Measurements from ENCODE around the gene OR14A2. TPM values are rescaled to one million over a fixed set of nuclear protein-coding genes. Genes with fewer than 3 reads are reported as not detected.

OR14A2 gene
- total RNA-seq (2021) (not detected in 2 replicates), Bru-seq, nascent RNA (not detected), BruChase-seq, experiment 1, labeled RNA remaining after a 2-hour chase (not detected), BruChase-seq, experiment 2, labeled RNA remaining after a 6-hour chase (not detected)
- long read RNA-seq = 0 reads

- ChIA-PET POLR2A (ENCODE audit: unreplicated experiment) (no interaction called here), CTCF (no interaction called here)
- Histone ChIP-seq H3K4me1 (replicated peaks; ENCODE audit: insufficient read depth) (no peaks in the 10 kb centered on the region), H3K27me3 (ENCODE audit: insufficient read depth, low read depth) (no peaks in the 10 kb centered on the region), H3K79me2 (ENCODE audit: low read depth) (no peaks in the 10 kb centered on the region), H2AFZ (no peak within 1 kb of the TSS), H3K27ac (no peak within 1 kb of the TSS), H4K20me1 (ENCODE audit: insufficient read depth) (no peaks in the 10 kb centered on the region), H3K4me3 (no peak within 1 kb of the TSS), H3K9me2 (ENCODE audit: insufficient read depth) (no peaks in the 10 kb centered on the region; the same call in 1 of the 2 replicates), H3F3A (ENCODE audit: insufficient read depth, low read depth) (no peaks in the 10 kb centered on the region), H3K4me2 (no peak within 1 kb of the TSS), H3K9me3 (ENCODE audit: insufficient read depth, low read depth) (no peaks in the 10 kb centered on the region), H3K36me3 (ENCODE audit: low read depth) (no peaks in the 10 kb centered on the region)
- BruUV-seq (replicated peaks) = no TSS peak
- intact Hi-C loops (cut with micrococcal nuclease; ENCODE audit: unreplicated experiment) = no loop called here
- DNase-seq = no peak
- TF ChIP-seq CTCF (conservative IDR thresholded peaks at IDR 0.05) (no peak), EZH2 (IDR thresholded peaks at IDR 0.05; ENCODE audit: low read depth) (no peak)
Observed at GRCh38 chr1:247748041-247748440, at the start of gene OR14A2. Gene OR14A2, minus strand, starts transcription at chr1:247748141.

DNA sequence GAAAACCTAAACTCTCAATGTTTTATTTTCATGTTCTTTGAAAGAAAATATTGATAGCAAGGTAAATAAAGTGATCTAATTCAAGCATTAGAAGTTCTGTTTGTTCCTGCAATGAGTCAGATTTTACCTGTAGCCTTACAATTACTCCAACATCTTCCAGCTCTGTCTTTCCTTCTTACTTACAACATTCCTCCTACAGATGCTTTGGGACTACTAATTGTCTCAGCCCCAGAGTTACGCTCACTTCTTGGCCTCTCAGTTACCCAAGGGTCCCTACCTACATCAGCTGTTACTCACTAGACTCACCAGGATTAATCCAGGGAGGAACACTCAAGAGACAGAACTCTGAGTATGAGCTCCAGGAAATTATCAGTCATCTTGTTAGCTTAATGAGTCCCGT, 49.6 kb upstream of the OR14A2 start:
- H2AFZ ChIP-seq = no peak overlapping the region
- H3K27me3 ChIP-seq (ENCODE audit: insufficient read depth, low read depth) = no peaks in the 10 kb centered on the region
- DNase-seq = no peak
- no peaks in the 10 kb centered on the region for H3K9me2 ChIP-seq (ENCODE audit: insufficient read depth)
- H4K20me1 ChIP-seq (ENCODE audit: insufficient read depth) = no peaks in the 10 kb centered on the region
- no peak overlapping the region for H3K27ac ChIP-seq
- H3K79me2 ChIP-seq (ENCODE audit: low read depth) = no peaks in the 10 kb centered on the region
- POLR2A ChIA-PET (ENCODE audit: unreplicated experiment) = no interaction called here
- H3K4me2 ChIP-seq = no peak overlapping the region
- CTCF ChIA-PET = no interaction called here
- H3K36me3 ChIP-seq (ENCODE audit: low read depth) = no peaks in the 10 kb centered on the region
- no peak for TF ChIP-seq CTCF (conservative IDR thresholded peaks at IDR 0.05)
- TF ChIP-seq EZH2 (IDR thresholded peaks at IDR 0.05; ENCODE audit: low read depth) = no peak
- H3K4me3 ChIP-seq = no peak overlapping the region
- intact Hi-C loops (cut with micrococcal nuclease; ENCODE audit: unreplicated experiment) = no loop called here
- no peaks in the 10 kb centered on the region for H3K9me3 ChIP-seq (ENCODE audit: insufficient read depth, low read depth)
- no TSS peak for BruUV-seq (replicated peaks)
- H3K4me1 ChIP-seq (replicated peaks; ENCODE audit: insufficient read depth) = no peaks in the 10 kb centered on the region
- H3F3A ChIP-seq (ENCODE audit: insufficient read depth, low read depth) = no peaks in the 10 kb centered on the region

- no peaks in the 10 kb centered on the region for H3K9me2 ChIP-seq (ENCODE audit: insufficient read depth)
- no peak for DNase-seq
- H3K9me3 ChIP-seq (ENCODE audit: insufficient read depth, low read depth) = no peaks in the 10 kb centered on the region
- H3K36me3 ChIP-seq (ENCODE audit: low read depth) = no peaks in the 10 kb centered on the region
- TF ChIP-seq EZH2 (IDR thresholded peaks at IDR 0.05; ENCODE audit: low read depth) = no peak
- no peak for TF ChIP-seq CTCF (conservative IDR thresholded peaks at IDR 0.05)
- no peak overlapping the region for H2AFZ ChIP-seq
- no TSS peak for BruUV-seq (replicated peaks)
- no peaks in the 10 kb centered on the region for H4K20me1 ChIP-seq (ENCODE audit: insufficient read depth)
- ChIA-PET POLR2A (ENCODE audit: unreplicated experiment) (no interaction called here), CTCF (no interaction called here)
- H3F3A ChIP-seq (ENCODE audit: insufficient read depth, low read depth) = no peaks in the 10 kb centered on the region
- no peaks in the 10 kb centered on the region for H3K79me2 ChIP-seq (ENCODE audit: low read depth)
- no peak overlapping the region for H3K27ac ChIP-seq
- no peaks in the 10 kb centered on the region for H3K27me3 ChIP-seq (ENCODE audit: insufficient read depth, low read depth)
- H3K4me1 ChIP-seq (replicated peaks; ENCODE audit: insufficient read depth) = no peaks in the 10 kb centered on the region
- H3K4me2 ChIP-seq = no peak overlapping the region
- no peak overlapping the region for H3K4me3 ChIP-seq
- intact Hi-C loops (cut with micrococcal nuclease; ENCODE audit: unreplicated experiment) = no loop called here
Observed at GRCh38 chr1:247769603-247770002, 21.7 kb upstream of the OR14A2 start.
